NB4 (cell line): Measurements from ENCODE around the gene ZNF587.

Source experiments
- DNase-seq: peaks from one replicate; pipeline ENCODE4 v3.0.0; 2010; ENCODE audit warnings: low read depth
- H3K4me3 ChIP-seq: one replicate; pipeline ENCODE4 v1.5.1; 2011; ENCODE audit warnings: mild to moderate bottlenecking, low read depth, low read length, moderate library complexity
- MYC ChIP-seq: IDR thresholded peaks from 2 replicates; pipeline ENCODE4 v1.6.1; 2011; ENCODE audit warnings: low read depth, low read length
- POLR2A ChIP-seq: IDR thresholded peaks from 2 replicates; pipeline ENCODE4 v1.6.1; 2011; ENCODE audit warnings: mild to moderate bottlenecking; ENCODE audit not compliant: insufficient read length; ENCODE audit errors: extremely low read depth
- TF ChIP-seq, protein P1 (sequence below): IDR thresholded peaks from 2 replicates; pipeline ENCODE4 v1.6.1; 2011; ENCODE audit warnings: low read depth, low read length
- TF ChIP-seq, protein P2 (sequence below): IDR thresholded peaks from one replicate; pipeline ENCODE4 v1.5.1; 2012; ENCODE audit warnings: low read depth, low read length

The ZNF587 gene

DNA sequence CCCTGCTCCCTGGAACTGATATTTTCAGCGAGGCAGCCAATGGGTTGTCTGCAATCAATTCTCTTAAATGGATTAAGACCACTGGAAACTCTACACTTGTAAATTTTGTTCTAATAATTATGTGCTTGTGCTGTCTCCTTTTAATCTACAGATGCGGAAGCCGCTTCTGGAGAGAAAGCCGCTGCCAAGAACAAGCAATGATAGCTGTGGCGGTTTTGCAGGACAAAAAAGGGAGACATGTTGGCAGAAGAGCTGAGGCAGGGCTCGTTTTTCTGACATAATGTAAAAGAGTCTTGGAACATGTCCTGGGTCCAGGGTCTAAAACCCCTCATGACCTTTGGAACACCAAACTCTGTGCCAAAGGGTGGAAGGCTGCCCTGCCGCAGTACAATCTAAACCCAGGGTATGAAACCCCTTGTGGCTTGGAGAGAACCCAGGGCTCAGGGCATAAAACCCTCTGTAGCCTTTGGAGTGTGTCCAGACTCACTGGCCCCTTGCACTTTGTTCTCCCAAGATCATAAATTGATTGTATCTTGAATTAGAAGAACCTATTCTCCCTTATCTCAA, 54.0 kb downstream of the ZNF587 start:
- DNase-seq: no peak
- TF ChIP-seq, protein P1, sequence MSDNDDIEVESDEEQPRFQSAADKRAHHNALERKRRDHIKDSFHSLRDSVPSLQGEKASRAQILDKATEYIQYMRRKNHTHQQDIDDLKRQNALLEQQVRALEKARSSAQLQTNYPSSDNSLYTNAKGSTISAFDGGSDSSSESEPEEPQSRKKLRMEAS: no peak
- TF ChIP-seq POLR2A: no peak
- TF ChIP-seq MYC: no peak
- TF ChIP-seq, protein P2, sequence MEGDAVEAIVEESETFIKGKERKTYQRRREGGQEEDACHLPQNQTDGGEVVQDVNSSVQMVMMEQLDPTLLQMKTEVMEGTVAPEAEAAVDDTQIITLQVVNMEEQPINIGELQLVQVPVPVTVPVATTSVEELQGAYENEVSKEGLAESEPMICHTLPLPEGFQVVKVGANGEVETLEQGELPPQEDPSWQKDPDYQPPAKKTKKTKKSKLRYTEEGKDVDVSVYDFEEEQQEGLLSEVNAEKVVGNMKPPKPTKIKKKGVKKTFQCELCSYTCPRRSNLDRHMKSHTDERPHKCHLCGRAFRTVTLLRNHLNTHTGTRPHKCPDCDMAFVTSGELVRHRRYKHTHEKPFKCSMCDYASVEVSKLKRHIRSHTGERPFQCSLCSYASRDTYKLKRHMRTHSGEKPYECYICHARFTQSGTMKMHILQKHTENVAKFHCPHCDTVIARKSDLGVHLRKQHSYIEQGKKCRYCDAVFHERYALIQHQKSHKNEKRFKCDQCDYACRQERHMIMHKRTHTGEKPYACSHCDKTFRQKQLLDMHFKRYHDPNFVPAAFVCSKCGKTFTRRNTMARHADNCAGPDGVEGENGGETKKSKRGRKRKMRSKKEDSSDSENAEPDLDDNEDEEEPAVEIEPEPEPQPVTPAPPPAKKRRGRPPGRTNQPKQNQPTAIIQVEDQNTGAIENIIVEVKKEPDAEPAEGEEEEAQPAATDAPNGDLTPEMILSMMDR: no peak
- no peak overlapping the region for H3K4me3 ChIP-seq

DNA sequence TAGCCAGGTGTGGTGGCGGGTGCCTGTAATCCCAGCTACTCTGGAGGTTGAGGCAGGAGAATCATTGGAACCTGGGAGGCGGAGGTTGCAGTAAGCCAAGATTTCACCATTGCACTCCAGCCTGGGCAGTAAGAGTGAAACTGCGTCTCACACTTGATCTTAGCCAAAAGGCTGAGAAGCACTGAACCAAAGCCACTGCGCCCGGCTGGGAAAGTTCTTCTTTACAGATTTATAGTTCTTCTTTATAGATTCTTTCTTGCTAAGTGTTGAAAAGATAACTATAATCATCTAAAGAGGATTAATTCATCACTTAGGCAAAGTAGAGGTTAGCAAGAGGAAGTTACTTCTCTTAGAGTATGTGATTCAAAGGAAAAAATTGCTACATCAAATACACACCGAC, 55.6 kb downstream of the ZNF587 start:
- H3K4me3 ChIP-seq: no peak overlapping the region
- DNase-seq: no peak
- no peak for TF ChIP-seq POLR2A
- TF ChIP-seq, protein P1: no peak
- no peak for TF ChIP-seq MYC

DNA sequence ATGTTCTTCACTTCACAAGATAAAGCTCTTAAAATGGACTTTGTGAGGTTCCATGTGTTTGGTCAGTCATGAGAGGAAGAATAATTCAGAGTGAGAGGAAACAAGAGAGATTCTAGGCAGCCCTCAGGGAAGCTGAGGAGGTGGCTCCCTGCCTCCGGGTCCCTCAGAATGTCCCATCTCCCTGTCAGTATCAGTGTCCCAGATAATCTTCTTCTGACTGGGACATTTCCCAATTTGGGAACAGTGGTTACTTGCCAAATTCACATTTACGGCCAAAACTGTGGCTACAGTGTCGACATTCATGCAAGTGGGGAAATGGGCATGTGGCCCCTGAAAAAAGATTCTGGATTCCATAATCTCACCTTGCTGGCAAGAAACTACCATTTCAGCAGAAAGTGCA, 57.7 kb downstream of the ZNF587 start:
- H3K4me3 ChIP-seq: no peak overlapping the region
- no peak for DNase-seq
- TF ChIP-seq, protein P1: no peak
- TF ChIP-seq MYC (no peak), POLR2A (no peak)
- TF ChIP-seq, protein P2: no peak

DNA sequence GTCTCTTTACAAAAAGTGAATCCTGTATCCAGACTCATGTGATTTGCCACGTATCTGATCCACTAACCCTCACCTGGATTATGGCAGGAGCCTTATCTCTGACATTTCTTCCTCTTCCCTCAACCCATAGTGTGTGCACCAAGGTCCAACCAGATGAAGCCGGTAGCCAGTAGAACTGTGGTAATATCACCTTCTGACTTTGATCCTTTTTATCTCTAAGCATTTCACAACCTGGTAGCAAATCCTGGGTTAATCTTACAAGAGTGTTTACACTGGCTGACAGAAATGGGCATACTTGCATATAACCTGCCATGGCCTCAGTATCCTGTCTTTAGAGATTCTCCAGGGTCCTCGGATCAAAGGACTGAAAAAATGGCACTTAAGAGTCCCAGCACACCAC, 64.9 kb downstream of the ZNF587 start:
- H3K4me3 ChIP-seq: no peak overlapping the region
- no peak for DNase-seq
- TF ChIP-seq POLR2A (no peak), MYC (no peak)
- TF ChIP-seq, protein P1: no peak
- TF ChIP-seq, protein P2: no peak
